SH-SY5Y (cell line): ENCODE results near the gene POU2F3.

Source experiments
- GATA2 ChIP-seq: IDR thresholded peaks from 2 replicates; pipeline ENCODE4 v1.6.1; 2011; ENCODE audit warnings: mild to moderate bottlenecking, low read depth, low read length
- GATA3 ChIP-seq: IDR thresholded peaks from 2 replicates; pipeline ENCODE4 v1.6.1; 2011; ENCODE audit warnings: low read depth, mild to moderate bottlenecking, low read length, moderate library complexity

DNA sequence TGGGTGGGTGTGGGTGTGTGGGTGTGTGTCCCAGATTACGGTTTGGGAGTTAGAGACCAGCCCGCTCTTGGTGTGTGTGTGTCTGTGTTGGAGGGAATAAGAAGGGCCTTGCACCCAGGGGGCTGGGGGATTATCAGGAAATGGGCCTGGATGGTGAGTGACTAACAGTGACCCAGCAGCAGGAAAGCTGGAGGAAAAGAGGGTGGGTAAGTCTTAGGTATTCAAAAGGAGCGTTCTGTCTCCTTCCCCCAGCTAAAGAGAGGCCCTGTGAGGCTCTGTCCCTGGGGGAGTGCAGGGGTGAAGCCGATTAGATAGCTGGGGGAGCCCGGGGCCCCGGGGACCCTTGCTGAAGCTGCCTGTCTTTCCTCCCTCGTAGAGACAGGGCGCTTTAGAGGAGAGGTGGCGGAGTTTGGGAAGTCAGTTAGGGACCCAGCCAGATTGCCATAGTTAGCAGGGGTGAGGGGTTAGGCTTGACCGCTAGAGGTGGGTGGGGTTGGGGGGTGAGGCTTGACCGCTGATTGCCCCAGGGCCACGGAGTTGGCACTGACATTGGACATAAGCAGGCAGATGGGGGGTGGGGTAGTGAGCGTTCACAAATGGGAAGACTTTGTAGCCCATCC is 27.6 kb upstream of the POU2F3 start:
- TF ChIP-seq GATA3 (no peak), GATA2 (no peak)
